Central memory CD4-positive, alpha-beta T cell (primary cell): ENCODE results near the gene LCN12.
"Not testable (repeated sequence)": the region's sequence is repeated elsewhere in the genome, so short reads cannot be mapped to it uniquely, and the experiment has no call there.

Experiments
- DNase-seq: peaks from one replicate; pipeline ENCODE4 v3.0.0; 2022

LCN12 gene

GRCh38 chr9:136991993-136992818 is 40.1 kb downstream of the LCN12 start, which contains the start of gene PAXX:
PAXX (plus strand) TSS chr9:136992422; CDS start chr9:136992444, 22 bp downstream.
- peak; percentile 92 for DNase-seq

GRCh38 chr9:136992819-136993369 is 40.8 kb downstream of the LCN12 start:
- DNase-seq: no peak

DNA sequence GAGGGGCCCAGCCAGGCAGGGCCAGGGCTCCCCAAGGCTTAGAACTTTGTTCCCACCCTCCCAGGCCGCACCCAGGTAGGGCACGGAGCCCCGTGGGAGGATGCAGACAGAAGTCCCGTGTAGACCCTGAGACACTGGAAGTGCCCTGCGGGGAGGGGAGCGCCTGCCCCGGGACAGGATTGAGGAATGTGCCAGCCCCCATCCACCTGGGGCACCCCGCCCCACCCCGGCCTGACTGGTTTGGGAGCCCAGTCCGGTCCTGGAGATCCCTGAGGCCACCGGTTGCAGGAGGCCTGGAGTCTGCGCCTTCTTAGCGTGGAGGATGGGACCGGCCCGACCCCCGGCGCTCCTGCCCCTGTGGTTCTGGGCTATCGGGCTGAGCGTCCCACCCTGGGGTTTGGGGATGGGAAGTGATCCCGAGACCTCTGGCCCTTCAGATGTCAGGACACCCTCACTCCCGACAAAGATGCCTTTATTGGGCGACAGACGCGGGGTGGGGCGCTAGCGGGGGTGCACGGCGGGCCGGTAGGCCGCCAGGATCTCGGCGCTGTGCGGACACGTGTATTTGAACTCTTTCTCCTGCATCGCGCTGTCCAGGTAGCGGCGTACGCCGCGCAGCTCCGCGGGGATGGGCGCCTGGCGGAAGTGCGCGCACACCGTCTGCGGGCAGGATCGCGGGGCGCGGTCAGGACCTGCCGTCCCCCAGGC is 42.3 kb downstream of the LCN12 start:
- no peak for DNase-seq

DNA sequence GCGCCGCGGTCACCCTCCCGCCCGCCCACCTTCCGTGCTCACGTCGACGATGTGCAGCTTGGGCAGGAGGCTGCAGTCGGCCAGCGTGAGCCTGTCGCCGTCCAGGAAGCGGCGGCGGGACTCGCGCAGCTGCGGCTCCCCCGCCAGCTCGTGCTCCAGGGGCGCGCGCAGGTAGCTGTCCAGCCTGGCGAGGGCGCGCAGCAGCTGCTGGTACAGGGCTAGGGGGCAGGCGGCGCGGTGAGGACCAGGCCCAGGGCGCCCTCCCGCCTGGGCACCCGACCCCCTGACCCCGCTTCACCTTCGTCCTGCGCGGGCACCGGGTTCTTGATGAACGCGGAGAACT is 42.8 kb downstream of the LCN12 start:
- DNase-seq: no peak

DNA sequence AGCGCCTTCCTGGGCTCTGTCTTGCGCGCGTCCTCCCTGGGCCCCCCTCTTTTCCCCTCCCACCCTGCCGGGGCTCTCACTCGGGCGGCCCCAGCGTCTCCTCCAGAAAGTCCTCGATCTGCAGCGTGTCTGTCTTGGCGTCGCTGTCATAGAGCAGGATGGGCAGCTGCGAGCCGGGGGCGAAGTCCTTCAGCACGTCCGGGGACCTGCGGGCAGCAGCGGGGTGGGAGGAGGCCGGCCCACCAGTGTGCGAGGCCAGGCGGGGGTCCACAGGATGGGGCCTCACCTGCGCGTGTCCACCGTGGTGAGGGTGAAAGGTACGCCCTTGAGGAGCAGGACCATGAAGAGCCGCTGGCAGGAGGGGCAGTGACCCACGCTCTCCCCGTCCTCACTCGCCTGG is 43.3 kb downstream of the LCN12 start:
- no peak for DNase-seq

- DNase-seq: no peak
Observed at GRCh38 chr9:136995772-136996311, 43.8 kb downstream of the LCN12 start.

GRCh38 chr9:136996361-136997292 is 44.6 kb downstream of the LCN12 start, which contains the start of gene CLIC3:
CLIC3 (minus strand) TSS chr9:136996568; CDS start chr9:136996543, 25 bp downstream.
- DNase-seq: peak; percentile 64

- no peak for DNase-seq
Observed at GRCh38 chr9:136997371-136997770, 45.3 kb downstream of the LCN12 start.

DNA sequence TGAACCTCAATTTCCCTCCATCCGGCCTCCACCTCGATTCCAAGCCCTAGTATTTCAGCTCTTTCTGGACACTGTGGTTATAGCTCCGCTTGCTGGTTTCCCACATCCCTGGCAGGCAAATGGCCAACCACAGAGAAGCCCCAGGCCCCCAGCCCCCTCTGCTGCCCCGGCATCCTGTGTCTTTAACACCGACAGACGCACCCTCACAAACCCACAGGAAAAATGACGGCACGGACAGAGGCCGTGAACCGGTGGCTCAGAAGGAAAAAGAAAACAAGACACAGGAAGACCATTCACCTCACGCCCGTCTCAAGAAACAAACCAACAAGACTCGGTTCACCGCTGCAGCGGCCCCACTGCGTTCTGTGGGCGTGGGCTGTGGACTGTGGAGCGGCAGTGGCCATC is 45.8 kb downstream of the LCN12 start:
- DNase-seq: peak; percentile 42

DNA sequence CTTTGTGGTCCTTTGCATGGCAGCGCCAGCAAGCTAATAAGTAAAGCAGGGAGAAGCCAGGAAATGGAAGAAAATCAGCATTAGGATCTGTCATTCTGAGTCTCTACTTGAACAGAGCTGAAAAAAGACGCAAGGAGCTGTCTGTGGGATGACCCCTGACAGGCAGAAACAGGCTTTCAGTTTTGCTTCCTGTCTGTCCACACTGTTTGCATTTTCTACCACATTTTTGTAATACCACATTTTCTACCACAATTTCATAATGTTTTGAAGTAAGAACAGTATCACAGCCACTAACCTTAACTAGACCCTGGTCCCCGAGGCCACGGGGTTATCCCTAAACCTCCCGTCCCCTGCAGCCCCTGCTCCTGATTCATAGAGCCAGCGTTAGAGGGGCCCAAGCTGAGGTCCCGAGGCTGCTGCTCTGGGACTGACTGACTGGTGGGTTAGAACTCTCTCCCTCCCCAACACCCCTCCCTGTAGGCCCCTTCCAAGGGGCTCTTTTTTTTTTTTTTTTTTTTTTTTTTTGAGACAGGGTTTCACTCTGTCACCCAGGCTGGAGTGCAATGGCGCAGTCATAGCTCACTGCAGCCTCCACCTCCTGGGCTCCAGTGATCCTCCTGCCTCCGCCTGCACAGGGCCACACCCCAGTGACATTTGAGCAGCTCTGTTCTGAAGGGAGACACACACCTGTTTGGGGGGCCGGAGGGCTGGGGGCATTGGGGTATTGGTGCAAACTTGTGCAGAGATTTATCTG is 48.3 kb downstream of the LCN12 start:
- DNase-seq: peak; percentile 45

DNA sequence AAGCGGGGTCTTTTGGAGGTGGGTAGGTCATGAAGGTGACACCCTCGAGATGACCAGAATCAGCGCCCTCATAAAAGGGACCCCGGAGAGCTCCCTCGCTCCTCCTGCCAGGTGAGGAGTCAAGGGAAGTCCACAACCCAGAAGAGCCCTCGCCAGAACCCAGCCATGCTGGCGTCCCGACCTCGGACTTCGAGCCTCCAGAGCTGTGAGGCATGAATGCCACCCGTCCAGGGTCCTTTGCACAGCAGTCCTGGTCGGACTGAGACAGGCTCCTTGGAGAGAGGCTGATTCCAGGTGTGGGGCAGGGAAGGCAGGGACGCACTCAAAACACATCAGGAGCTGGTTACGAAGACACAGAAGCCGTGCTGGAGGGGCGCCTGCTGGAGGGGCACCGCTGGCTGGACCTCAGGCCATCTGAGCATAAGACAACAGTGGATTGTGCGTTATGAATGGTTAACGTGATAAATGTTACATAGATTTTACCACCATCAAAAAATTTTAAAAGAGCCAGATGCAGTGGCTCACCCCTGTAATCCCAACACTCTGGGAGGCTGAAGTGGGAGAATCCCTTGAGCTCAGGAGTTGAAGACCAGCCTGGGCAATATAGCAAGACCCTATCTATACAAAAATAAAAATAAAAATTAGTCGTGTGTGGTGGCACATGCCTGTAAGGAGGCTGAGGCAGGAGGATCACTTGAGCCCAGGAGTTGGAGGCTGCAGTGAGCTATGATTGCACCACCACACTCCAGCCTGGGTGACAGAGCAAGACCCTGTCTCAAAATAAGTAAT is 50.0 kb downstream of the LCN12 start:
- DNase-seq: no peak

- no peak for DNase-seq
Observed at GRCh38 chr9:137002646-137003041, 50.6 kb downstream of the LCN12 start.

GRCh38 chr9:137004285-137004684 is 52.2 kb downstream of the LCN12 start:
- not testable (repeated sequence) for DNase-seq
